H9 (cell line): ENCODE measurements around the gene HBA1. TPM values are rescaled to one million over a fixed set of nuclear protein-coding genes. Genes with fewer than 3 reads are reported as not detected.
A peak's percentile ranks its signal among the peaks of the same experiment; 100 is the strongest.

Source experiments
- DNase-seq: peaks from one replicate; pipeline ENCODE4 v3.0.0-alpha.2; 2017
- H2AFZ ChIP-seq: one replicate; pipeline ENCODE4 v1.6.1; 2013; ENCODE audit warnings: mild to moderate bottlenecking, low read length, control low read depth, moderate library complexity
- H2AK5ac ChIP-seq: 2 replicates; pipeline ENCODE4 v1.6.1; 2013; ENCODE audit warnings: low read length, control low read depth, mixed read lengths; ENCODE audit not compliant: insufficient read length
- H2BK120ac ChIP-seq: one replicate; pipeline ENCODE4 v1.6.1; 2013; ENCODE audit warnings: low read depth, mild to moderate bottlenecking, low read length, control low read depth, inconsistent platforms; ENCODE audit not compliant: poor library complexity, severe bottlenecking
- H2BK12ac ChIP-seq: 2 replicates; pipeline ENCODE4 v1.6.1; 2013; ENCODE audit warnings: low read length, control low read depth, mixed read lengths, low read depth; ENCODE audit not compliant: insufficient read length
- H2BK15ac ChIP-seq: 2 replicates; pipeline ENCODE4 v1.6.1; 2013; ENCODE audit warnings: low read depth, low read length, control low read depth
- H2BK20ac ChIP-seq: one replicate; pipeline ENCODE4 v1.6.1; 2013; ENCODE audit warnings: low read depth, mild to moderate bottlenecking, low read length, control low read depth, inconsistent platforms; ENCODE audit not compliant: poor library complexity, severe bottlenecking
- H2BK5ac ChIP-seq: 2 replicates; pipeline ENCODE4 v1.6.1; 2013; ENCODE audit warnings: low read length, control low read depth, mixed read lengths; ENCODE audit not compliant: insufficient read length
- H3K14ac ChIP-seq: 2 replicates; pipeline ENCODE4 v1.6.1; 2013; ENCODE audit warnings: low read length, control low read depth; ENCODE audit not compliant: insufficient read depth
- H3K18ac ChIP-seq: 2 replicates; pipeline ENCODE4 v1.6.1; 2013; ENCODE audit warnings: low read depth, mild to moderate bottlenecking, mixed read lengths, low read length, control low read depth; ENCODE audit not compliant: insufficient read length
- H3K23ac ChIP-seq: 2 replicates; pipeline ENCODE4 v1.6.1; 2013; ENCODE audit warnings: low read length, control low read depth, mixed read lengths, low read depth; ENCODE audit not compliant: insufficient read length
- H3K23me2 ChIP-seq: 2 replicates; pipeline ENCODE4 v1.6.1; 2013; ENCODE audit warnings: low read depth, mild to moderate bottlenecking, mixed read lengths, low read length, control low read depth; ENCODE audit not compliant: insufficient read length, poor library complexity, severe bottlenecking
- H3K27ac ChIP-seq: 2 replicates; pipeline ENCODE4 v1.5.1; 2013; ENCODE audit warnings: low read length, control low read depth, mixed read lengths, low read depth; ENCODE audit not compliant: insufficient read length
- H3K27me3 ChIP-seq: 2 replicates; pipeline ENCODE4 v1.6.1; 2013; ENCODE audit warnings: low read length, control low read depth, inconsistent platforms; ENCODE audit not compliant: insufficient read depth
- H3K4ac ChIP-seq: 2 replicates; pipeline ENCODE4 v1.6.1; 2013; ENCODE audit warnings: low read depth, mild to moderate bottlenecking, control low read depth, inconsistent platforms, low read length, moderate library complexity
- H3K4me1 ChIP-seq: 2 replicates; pipeline ENCODE4 v1.6.1; 2013; ENCODE audit warnings: low read length, control low read depth, inconsistent platforms; ENCODE audit not compliant: insufficient read depth
- H3K4me2 ChIP-seq: 2 replicates; pipeline ENCODE4 v1.6.1; 2013; ENCODE audit warnings: low read length, control low read depth, mixed read lengths; ENCODE audit not compliant: insufficient read length, insufficient read depth
- H3K56ac ChIP-seq: 2 replicates; pipeline ENCODE4 v1.6.1; 2013; ENCODE audit warnings: low read depth, mild to moderate bottlenecking, mixed read lengths, low read length, control low read depth; ENCODE audit not compliant: insufficient read length
- H3K79me1 ChIP-seq: 2 replicates; pipeline ENCODE4 v1.6.1; 2013; ENCODE audit warnings: low read depth, mild to moderate bottlenecking, moderate library complexity, low read length, control low read depth, inconsistent platforms; ENCODE audit not compliant: insufficient read depth, poor library complexity, severe bottlenecking
- H3K79me2 ChIP-seq: 2 replicates; pipeline ENCODE4 v1.6.1; 2013; ENCODE audit warnings: low read length, control low read depth, inconsistent platforms; ENCODE audit not compliant: insufficient read depth
- H3K9ac ChIP-seq: 2 replicates; pipeline ENCODE4 v1.6.1; 2013; ENCODE audit warnings: low read length, control low read depth, mixed read lengths; ENCODE audit not compliant: insufficient read length; ENCODE audit errors: extremely low read depth
- H3K9me3 ChIP-seq: one replicate; pipeline ENCODE4 v1.6.1; 2013; ENCODE audit warnings: low read depth, low read length, inconsistent platforms; ENCODE audit not compliant: control insufficient read depth
- H3T11ph ChIP-seq: one replicate; pipeline ENCODE4 v1.6.1; 2013; ENCODE audit warnings: mild to moderate bottlenecking, low read length, control low read depth, inconsistent platforms
- H4K20me1 ChIP-seq: one replicate; pipeline ENCODE4 v1.6.1; 2013; ENCODE audit not compliant: control insufficient read depth, insufficient read length, insufficient read depth
- H4K5ac ChIP-seq: 2 replicates; pipeline ENCODE4 v1.6.1; 2013; ENCODE audit warnings: low read depth, mild to moderate bottlenecking, mixed read lengths, low read length, control low read depth; ENCODE audit not compliant: insufficient read length
- H4K8ac ChIP-seq: replicated peaks from 2 replicates; pipeline ENCODE4 v1.6.1; 2013; ENCODE audit warnings: low read length, control low read depth, mixed read lengths, low read depth; ENCODE audit not compliant: insufficient read length
- H4K91ac ChIP-seq: 2 replicates; pipeline ENCODE4 v1.6.1; 2013; ENCODE audit warnings: low read depth, mild to moderate bottlenecking, moderate library complexity, mixed read lengths, low read length, control low read depth; ENCODE audit not compliant: insufficient read length
- H3K27ac Mint-ChIP-seq, 3 experiments: 2 replicates in 2 of 3; 3 replicates in 1 of 3; pipeline ENCODE4 v1.8.0; 2020 to 2021; ENCODE audit warnings: mixed read lengths in 3 of 3, mild to moderate bottlenecking in 1 of 3, moderate library complexity in 1 of 3
- H3K27me3 Mint-ChIP-seq: 2 replicates; pipeline ENCODE4 v1.8.0; 2021; ENCODE audit warnings: low read depth, mild to moderate bottlenecking, moderate library complexity, mixed read lengths
- H3K36me3 Mint-ChIP-seq, 3 experiments: 2 replicates in 2 of 3; 3 replicates in 1 of 3; pipeline ENCODE4 v1.8.0; 2020 to 2021; ENCODE audit warnings: low read depth in 3 of 3, mixed read lengths in 3 of 3; ENCODE audit not compliant: insufficient read depth in 1 of 3
- H3K4me1 Mint-ChIP-seq, 2 experiments: 2 replicates each; pipeline ENCODE4 v1.8.0; 2020; ENCODE audit warnings: mixed read lengths in 2 of 2
- H3K4me3 Mint-ChIP-seq, 2 experiments: 2 replicates in 1 of 2; 3 replicates in 1 of 2; pipeline ENCODE4 v1.8.0; 2020 to 2021; ENCODE audit warnings: mild to moderate bottlenecking in 2 of 2, mixed read lengths in 2 of 2, moderate library complexity in 1 of 2
- H3K9me3 Mint-ChIP-seq, 2 experiments: 2 replicates in 1 of 2; 3 replicates in 1 of 2; pipeline ENCODE4 v1.8.0; 2020; ENCODE audit warnings: mild to moderate bottlenecking in 2 of 2, mixed read lengths in 2 of 2, moderate library complexity in 1 of 2
- CTCF ChIP-seq: fragments of 200-600 bp; sonication (generic); conservative IDR thresholded peaks from 3 replicates; pipeline ENCODE4 v1.8.0; 2021; ENCODE audit warnings: antibody characterized with exemption, mild to moderate bottlenecking
- WGBS: extraction: QIAGEN DNeasy Blood & Tissue Kit; methylation state at CpG from one replicate; pipeline ENCODE4 v1.1.7; 2013; ENCODE audit warnings: missing lambda C conversion rate, low lambda C conversion rate, mixed read lengths; ENCODE audit not compliant: insufficient read length; ENCODE audit errors: extremely low coverage; 5-methylcytosine and 5-hydroxymethylcytosine counted together
- total RNA-seq: library from RNA; stranded (reverse); gene quantifications from 2 replicates; pipeline ENCODE4 v1.2.1, GENCODE V29; 2021

HBA1 gene
- total RNA-seq, 1 experiment from 2014 or later: 7.2 TPM

- no peak overlapping the region for H3K27ac Mint-ChIP-seq
- H3K27me3 ChIP-seq: no peaks in the 10 kb centered on the region; the same call in 1 of the 2 replicates
- H2BK5ac ChIP-seq: no peak overlapping the region
- no peak overlapping the region for H3K56ac ChIP-seq
- no peak overlapping the region for H4K91ac ChIP-seq
- no peak overlapping the region for H3K23ac ChIP-seq
- no peaks in the 10 kb centered on the region for H3K23me2 ChIP-seq
- no peak overlapping the region for H3K14ac ChIP-seq
- H3K4ac ChIP-seq: no peak overlapping the region
- no peaks in the 10 kb centered on the region for H3K9me3 ChIP-seq
- H3K4me1 Mint-ChIP-seq: no peaks in the 10 kb centered on the region; a peak in 1 of 4 replicates
- H3K4me3 Mint-ChIP-seq: peak overlapping the region in 1 of 2 experiments; percentile 3; a peak in 1 of 5 replicates
- peak; percentile 29; the same call in 1 of the 3 replicates for TF ChIP-seq CTCF
- no peak overlapping the region for H3K27ac ChIP-seq
- H4K5ac ChIP-seq: no peak overlapping the region
- H2BK120ac ChIP-seq: no peak overlapping the region
- no peaks in the 10 kb centered on the region for H3K79me2 ChIP-seq
- no peak overlapping the region for H3K9ac ChIP-seq
- no peak overlapping the region for H3K18ac ChIP-seq
- H3K4me2 ChIP-seq: no peak overlapping the region
- no peak overlapping the region for H2BK20ac ChIP-seq
- H2AFZ ChIP-seq: no peak overlapping the region
- no peaks in the 10 kb centered on the region for H3K4me1 ChIP-seq
- no peak overlapping the region for H2BK15ac ChIP-seq
- no peaks in the 10 kb centered on the region for H4K20me1 ChIP-seq
- H3K27me3 Mint-ChIP-seq: peaks cover 16% of the 10 kb centered on the region
- H3T11ph ChIP-seq: no peak overlapping the region
- WGBS: no CpG with 5 or more reads among the region's 10 CpGs
- DNase-seq: no peak
- H3K79me1 ChIP-seq: no peaks in the 10 kb centered on the region
- H2AK5ac ChIP-seq: no peak overlapping the region
- H3K9me3 Mint-ChIP-seq: no peaks in the 10 kb centered on the region
- H3K36me3 Mint-ChIP-seq: peaks cover 0 to 2% (median 0%) of the 10 kb centered on the region in 3 experiments; a peak in 2 of 7 replicates
- H2BK12ac ChIP-seq: no peak overlapping the region
- H4K8ac ChIP-seq: no peak overlapping the region
These were observed 36.2 kb upstream of the HBA1 start for GRCh38 chr16:140175-140857.
